GM21423 (cell line): Measurements from ENCODE around the gene SLC16A2.
"Not testable (repeated sequence)": the region's sequence is repeated elsewhere in the genome, so short reads cannot be mapped to it uniquely, and the experiment has no call there.

Experiments used
- ATAC-seq: cut with Tn5 transposase; IDR thresholded peaks from one replicate; pipeline ENCODE4 v1.9.1; 2021; ENCODE audit warnings: mild to moderate bottlenecking, moderate library complexity; ENCODE audit not compliant: unreplicated experiment

Gene SLC16A2

GRCh38 chrX:74506317-74507115 lies 85.2 kb downstream of the SLC16A2 start:
- peak; percentile 85 for ATAC-seq

GRCh38 chrX:74507191-74507590 lies 85.9 kb downstream of the SLC16A2 start:
- no peak for ATAC-seq

- ATAC-seq = no peak
These were observed 88.7 kb downstream of the SLC16A2 start for GRCh38 chrX:74509989-74510388.

GRCh38 chrX:74510401-74510800 lies 89.1 kb downstream of the SLC16A2 start:
- peak; percentile 43 for ATAC-seq

- no peak for ATAC-seq
These were observed 90.4 kb downstream of the SLC16A2 start for GRCh38 chrX:74511704-74512103.

- no peak for ATAC-seq
These were observed 93.1 kb downstream of the SLC16A2 start for GRCh38 chrX:74514384-74514783.

GRCh38 chrX:74515356-74515755 lies 94.1 kb downstream of the SLC16A2 start:
- ATAC-seq = no peak

- ATAC-seq = not testable (repeated sequence)
These were observed 94.7 kb downstream of the SLC16A2 start for GRCh38 chrX:74516013-74516412.

- no peak for ATAC-seq
These were observed 98.6 kb downstream of the SLC16A2 start for GRCh38 chrX:74519870-74520269.

GRCh38 chrX:74520291-74520690 lies 99.0 kb downstream of the SLC16A2 start:
- no peak for ATAC-seq

- ATAC-seq = no peak
These were observed 99.6 kb downstream of the SLC16A2 start for GRCh38 chrX:74520896-74521295.

- ATAC-seq = no peak
These were observed 100.9 kb downstream of the SLC16A2 start for GRCh38 chrX:74521961-74522751.

GRCh38 chrX:74523224-74523623 lies 101.9 kb downstream of the SLC16A2 start:
- ATAC-seq = no peak

- no peak for ATAC-seq
These were observed 102.8 kb downstream of the SLC16A2 start for GRCh38 chrX:74523870-74524735.

GRCh38 chrX:74525116-74525515 lies 103.8 kb downstream of the SLC16A2 start:
- ATAC-seq = no peak

- no peak for ATAC-seq
These were observed 105.5 kb downstream of the SLC16A2 start for GRCh38 chrX:74526764-74527163.

- no peak for ATAC-seq
These were observed 106.1 kb downstream of the SLC16A2 start for GRCh38 chrX:74527350-74527749.

- ATAC-seq = no peak
These were observed 108.0 kb downstream of the SLC16A2 start for GRCh38 chrX:74529311-74529710.

- no peak for ATAC-seq
These were observed 109.8 kb downstream of the SLC16A2 start for GRCh38 chrX:74531081-74531480.

GRCh38 chrX:74534569-74535038 lies 113.3 kb downstream of the SLC16A2 start:
- ATAC-seq = peak; percentile 27

GRCh38 chrX:74535086-74535407 lies 113.8 kb downstream of the SLC16A2 start:
- ATAC-seq = no peak
